ENCODE results near the gene PRKAG2.
"Not testable (repeated sequence)": the region's sequence is repeated elsewhere in the genome, so short reads cannot be mapped to it uniquely, and the experiment has no call there.

PRKAG2 gene

DNA sequence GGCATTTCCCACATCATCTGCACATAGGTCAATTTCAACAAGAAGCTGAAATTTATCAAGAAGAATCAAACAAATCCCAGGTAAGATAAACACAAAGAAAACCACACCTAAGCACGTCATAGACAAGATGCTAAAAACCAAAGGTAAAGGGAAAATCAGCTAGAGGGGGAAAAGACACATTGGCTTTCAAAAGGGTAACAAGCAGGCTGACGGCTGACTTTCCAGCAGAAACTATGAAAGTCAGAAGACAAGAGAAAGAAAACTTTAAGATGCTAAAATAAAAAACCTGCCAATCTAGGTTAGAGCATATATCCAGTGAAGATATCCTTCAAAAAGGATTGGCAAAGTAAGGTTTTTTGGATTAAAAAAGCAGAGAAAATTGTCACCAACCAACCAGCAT, 297.3 kb downstream of the PRKAG2 start:
- Histone ChIP-seq H3K36me3 (ENCODE audit: control insufficient read depth, insufficient read depth, low read length) (no peaks in the 10 kb centered on the region), H3K4me3 (ENCODE audit: low read depth, low read length) (no peak overlapping the region), H3K4me1 (ENCODE audit: control insufficient read depth, insufficient read depth, low read length) (no peaks in the 10 kb centered on the region), H3K9ac (ENCODE audit: low read length) (no peak overlapping the region), H3K9me3 (ENCODE audit: control insufficient read depth, insufficient read depth, low read depth, low read length) (peaks cover 12% of the 10 kb centered on the region), H3K27me3 (ENCODE audit: control insufficient read depth, insufficient read depth, low read length) (no peaks in the 10 kb centered on the region), H3K27ac (ENCODE audit: low read depth, low read length) (no peak overlapping the region)

DNA sequence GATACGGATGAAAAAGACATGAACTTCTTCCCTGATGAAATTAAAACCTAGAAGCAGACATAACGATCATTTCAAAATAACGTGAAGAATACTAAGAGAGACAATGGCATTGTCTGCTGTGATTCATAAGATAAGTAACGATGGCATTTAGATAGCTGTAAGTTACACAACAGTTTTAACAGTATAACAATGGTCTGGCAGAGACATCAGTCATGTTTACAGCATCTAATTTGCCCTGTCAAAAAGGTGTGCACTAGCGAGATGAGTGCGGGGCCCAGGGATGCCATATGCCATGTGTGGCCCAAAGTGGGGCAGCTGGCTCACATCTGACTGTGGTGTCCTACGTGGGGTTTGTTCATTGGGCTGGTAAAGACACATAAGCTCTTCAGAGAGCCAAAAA, 301.5 kb downstream of the PRKAG2 start:
- Histone ChIP-seq H3K27me3 (ENCODE audit: control insufficient read depth, insufficient read depth, low read length) (no peaks in the 10 kb centered on the region), H3K27ac (ENCODE audit: low read depth, low read length) (no peak overlapping the region), H3K9me3 (ENCODE audit: control insufficient read depth, insufficient read depth, low read depth, low read length) (peaks cover 12% of the 10 kb centered on the region), H3K4me3 (ENCODE audit: low read depth, low read length) (no peak overlapping the region), H3K9ac (ENCODE audit: low read length) (no peak overlapping the region), H3K4me1 (ENCODE audit: control insufficient read depth, insufficient read depth, low read length) (no peaks in the 10 kb centered on the region), H3K36me3 (ENCODE audit: control insufficient read depth, insufficient read depth, low read length) (no peaks in the 10 kb centered on the region)

DNA sequence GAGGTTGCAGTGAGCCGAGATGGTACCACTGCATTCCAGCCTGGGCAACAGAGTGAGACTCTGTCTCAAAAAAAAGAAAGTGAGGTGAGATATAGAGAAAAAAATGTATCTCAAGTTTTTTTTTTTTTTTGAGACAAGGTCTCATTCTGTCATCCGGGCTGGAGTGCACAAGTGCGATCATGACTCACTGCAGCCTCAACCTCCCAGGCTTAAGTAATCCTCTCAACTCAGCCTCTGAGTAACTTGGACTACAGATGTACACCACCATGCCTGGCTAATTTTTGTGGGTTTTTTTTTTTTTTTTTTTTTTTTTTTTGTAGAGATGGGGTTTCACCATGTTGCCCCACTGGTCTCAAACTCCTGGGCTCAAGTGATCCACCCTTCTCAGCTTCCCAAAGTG, 303.9 kb downstream of the PRKAG2 start:
- H3K4me1 ChIP-seq (ENCODE audit: control insufficient read depth, insufficient read depth, low read length); H3K9me3 ChIP-seq (ENCODE audit: control insufficient read depth, insufficient read depth, low read depth, low read length); H3K36me3 ChIP-seq (ENCODE audit: control insufficient read depth, insufficient read depth, low read length); H3K27ac ChIP-seq (ENCODE audit: low read depth, low read length); H3K27me3 ChIP-seq (ENCODE audit: control insufficient read depth, insufficient read depth, low read length); H3K9ac ChIP-seq (ENCODE audit: low read length); H3K4me3 ChIP-seq (ENCODE audit: low read depth, low read length): not testable (repeated sequence)

DNA sequence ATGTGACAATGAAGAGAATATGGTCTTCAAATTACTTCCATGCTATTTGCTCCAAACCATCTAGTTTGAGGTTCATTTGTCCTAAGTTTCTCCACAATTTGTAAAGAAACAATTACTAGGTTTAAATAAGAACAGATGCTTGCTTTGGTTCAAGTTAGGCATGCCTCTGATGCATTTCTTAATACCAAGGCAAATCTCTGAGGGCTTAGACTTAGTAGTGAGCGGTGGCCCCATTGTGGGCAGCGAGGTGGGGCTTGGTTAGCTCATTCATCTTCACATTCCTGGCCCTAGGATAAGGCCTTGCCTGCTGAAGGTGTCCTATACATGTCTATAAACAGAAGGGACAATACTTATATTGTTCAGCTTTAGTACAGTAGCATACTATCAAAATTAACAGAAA, 304.8 kb downstream of the PRKAG2 start:
- Histone ChIP-seq H3K9me3 (ENCODE audit: control insufficient read depth, insufficient read depth, low read depth, low read length) (no peaks in the 10 kb centered on the region), H3K36me3 (ENCODE audit: control insufficient read depth, insufficient read depth, low read length) (no peaks in the 10 kb centered on the region), H3K4me1 (ENCODE audit: control insufficient read depth, insufficient read depth, low read length) (no peaks in the 10 kb centered on the region), H3K27ac (ENCODE audit: low read depth, low read length) (no peak overlapping the region), H3K4me3 (ENCODE audit: low read depth, low read length) (no peak overlapping the region), H3K27me3 (ENCODE audit: control insufficient read depth, insufficient read depth, low read length) (no peaks in the 10 kb centered on the region), H3K9ac (ENCODE audit: low read length) (no peak overlapping the region)

DNA sequence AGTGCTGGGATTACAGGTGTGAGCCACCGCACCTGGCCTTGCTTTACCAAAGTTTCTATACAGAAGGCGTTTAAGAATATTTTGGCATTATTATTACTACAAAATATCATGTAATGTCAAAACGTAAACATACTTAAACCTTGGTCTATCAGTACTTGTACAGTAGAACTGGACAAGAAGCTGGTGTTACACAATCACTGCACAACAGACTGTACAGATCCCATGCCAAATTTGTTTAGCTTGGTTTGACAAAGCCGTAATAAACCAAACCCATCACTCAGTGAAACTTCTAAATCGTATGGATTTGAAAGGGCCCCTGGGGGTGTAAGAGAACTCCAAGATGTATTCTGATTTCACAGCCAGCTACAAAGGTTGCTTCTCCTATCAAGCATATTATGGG, 305.4 kb downstream of the PRKAG2 start:
- Histone ChIP-seq H3K36me3 (ENCODE audit: control insufficient read depth, insufficient read depth, low read length) (no peaks in the 10 kb centered on the region), H3K27me3 (ENCODE audit: control insufficient read depth, insufficient read depth, low read length) (no peaks in the 10 kb centered on the region), H3K4me3 (ENCODE audit: low read depth, low read length) (no peak overlapping the region), H3K4me1 (ENCODE audit: control insufficient read depth, insufficient read depth, low read length) (no peaks in the 10 kb centered on the region), H3K27ac (ENCODE audit: low read depth, low read length) (no peak overlapping the region), H3K9me3 (ENCODE audit: control insufficient read depth, insufficient read depth, low read depth, low read length) (no peaks in the 10 kb centered on the region), H3K9ac (ENCODE audit: low read length) (no peak overlapping the region)

DNA sequence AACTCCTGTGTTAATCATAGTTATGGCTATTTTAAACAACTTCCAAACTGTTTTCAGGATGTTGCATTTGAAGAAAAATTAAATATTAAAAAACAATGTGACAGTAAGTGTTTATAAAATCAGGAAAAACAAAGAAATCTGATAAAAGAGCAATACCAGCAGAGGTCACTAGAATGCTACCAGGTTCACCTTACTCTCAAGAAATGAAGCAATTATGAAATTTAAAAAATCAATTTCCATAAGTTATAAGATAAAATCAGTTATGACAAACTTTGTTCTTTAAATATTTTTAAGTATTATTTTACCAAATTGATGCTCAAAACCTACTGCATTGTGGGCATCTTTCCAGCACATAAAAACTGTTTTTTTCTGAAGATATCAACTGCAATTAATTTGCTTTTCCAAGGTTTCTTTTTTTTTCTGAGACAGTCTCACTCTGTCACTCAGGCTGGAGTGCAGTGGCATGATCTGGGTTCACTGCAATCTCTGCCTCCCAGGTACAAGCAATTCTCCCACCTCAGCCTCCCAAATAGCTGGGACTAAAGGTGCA, 306.5 kb downstream of the PRKAG2 start:
- Histone ChIP-seq H3K36me3 (ENCODE audit: control insufficient read depth, insufficient read depth, low read length) (no peaks in the 10 kb centered on the region), H3K9ac (ENCODE audit: low read length) (no peak overlapping the region), H3K4me3 (ENCODE audit: low read depth, low read length) (no peak overlapping the region)

DNA sequence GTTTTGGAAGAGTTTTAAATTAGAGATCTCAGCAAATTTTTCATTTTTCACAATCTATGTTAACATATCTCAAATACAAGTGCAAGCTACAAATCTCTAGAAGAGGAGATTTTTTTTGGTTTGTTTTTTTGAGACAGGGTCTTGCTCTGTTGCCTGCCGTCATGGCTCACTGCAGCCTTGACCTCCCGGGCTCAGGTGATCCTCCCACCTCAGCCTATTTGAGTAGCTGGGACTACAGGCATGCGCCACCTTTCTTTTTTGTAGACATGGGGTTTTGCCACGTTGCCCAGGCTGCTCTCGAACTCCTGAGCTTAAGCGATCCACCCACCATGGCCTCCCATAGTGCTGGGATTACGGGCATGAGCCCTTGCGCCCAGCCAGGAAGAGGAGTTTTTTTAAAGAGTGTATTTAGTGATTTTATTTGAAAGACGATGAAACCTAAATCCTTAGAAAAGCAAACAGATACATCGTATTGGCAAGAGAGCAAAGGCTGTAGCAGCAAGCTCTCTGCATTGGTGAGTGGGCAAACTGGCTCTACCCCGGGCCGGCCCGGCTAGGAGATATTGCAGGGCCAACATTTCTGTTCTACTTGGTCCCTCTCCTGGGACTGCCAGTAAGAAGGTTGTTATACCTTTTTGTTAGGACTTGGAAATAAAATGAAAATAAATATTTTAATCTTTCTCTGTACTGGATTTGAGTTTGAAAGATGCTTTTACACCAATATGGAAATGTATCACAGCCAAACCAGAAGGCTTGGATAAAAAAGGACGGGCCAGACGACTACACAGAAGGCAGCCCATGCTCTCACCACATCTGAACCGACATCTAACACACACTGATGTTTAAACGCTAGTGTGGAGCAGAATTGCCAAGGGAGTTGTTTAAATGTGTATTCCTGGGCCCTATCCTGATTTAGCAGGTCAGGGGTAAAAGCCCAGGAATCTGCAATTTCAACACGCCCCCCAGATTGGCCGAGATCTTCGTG, 307.7 kb downstream of the PRKAG2 start:
- Histone ChIP-seq H3K36me3 (ENCODE audit: control insufficient read depth, insufficient read depth, low read length) (no peaks in the 10 kb centered on the region), H3K9me3 (ENCODE audit: control insufficient read depth, insufficient read depth, low read depth, low read length) (no peaks in the 10 kb centered on the region), H3K9ac (ENCODE audit: low read length) (no peak overlapping the region), H3K27ac (ENCODE audit: low read depth, low read length) (no peak overlapping the region), H3K4me1 (ENCODE audit: control insufficient read depth, insufficient read depth, low read length) (no peaks in the 10 kb centered on the region), H3K27me3 (ENCODE audit: control insufficient read depth, insufficient read depth, low read length) (no peaks in the 10 kb centered on the region), H3K4me3 (ENCODE audit: low read depth, low read length) (no peak overlapping the region)

More for the DNA sequence above, 306.5 kb downstream of the PRKAG2 start:
- H3K4me1 ChIP-seq (ENCODE audit: control insufficient read depth, insufficient read depth, low read length): no peaks in the 10 kb centered on the region
- no peaks in the 10 kb centered on the region for H3K27me3 ChIP-seq (ENCODE audit: control insufficient read depth, insufficient read depth, low read length)
- no peak overlapping the region for H3K27ac ChIP-seq (ENCODE audit: low read depth, low read length)
- H3K9me3 ChIP-seq (ENCODE audit: control insufficient read depth, insufficient read depth, low read depth, low read length): no peaks in the 10 kb centered on the region

DNA sequence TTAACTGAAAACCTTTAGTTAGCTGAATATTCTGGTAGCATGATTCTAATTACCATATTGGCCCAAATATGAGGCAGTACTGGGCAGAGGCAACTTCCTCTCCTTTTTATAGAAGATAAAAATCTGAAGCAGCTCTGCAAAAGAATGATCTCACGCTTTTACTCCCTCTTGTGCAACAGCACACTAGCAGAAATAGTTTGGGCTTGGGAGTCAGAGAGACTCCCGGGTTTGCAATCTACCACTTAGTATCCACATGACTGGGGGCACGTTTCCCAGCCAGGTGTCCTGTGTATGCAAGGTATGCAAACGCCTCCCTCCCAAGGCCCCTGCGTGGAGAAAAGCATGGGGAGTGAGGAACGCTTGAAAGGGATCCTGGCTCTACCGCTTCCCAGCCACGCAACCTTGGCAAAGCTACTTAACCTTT, 310.0 kb downstream of the PRKAG2 start:
- Histone ChIP-seq H3K9me3 (ENCODE audit: control insufficient read depth, insufficient read depth, low read depth, low read length) (no peaks in the 10 kb centered on the region), H3K9ac (ENCODE audit: low read length) (no peak overlapping the region), H3K27ac (ENCODE audit: low read depth, low read length) (no peak overlapping the region), H3K27me3 (ENCODE audit: control insufficient read depth, insufficient read depth, low read length) (no peaks in the 10 kb centered on the region), H3K4me3 (ENCODE audit: low read depth, low read length) (no peak overlapping the region), H3K36me3 (ENCODE audit: control insufficient read depth, insufficient read depth, low read length) (peaks cover 8% of the 10 kb centered on the region; the same call in 1 of the 2 replicates), H3K4me1 (ENCODE audit: control insufficient read depth, insufficient read depth, low read length) (no peaks in the 10 kb centered on the region)

DNA sequence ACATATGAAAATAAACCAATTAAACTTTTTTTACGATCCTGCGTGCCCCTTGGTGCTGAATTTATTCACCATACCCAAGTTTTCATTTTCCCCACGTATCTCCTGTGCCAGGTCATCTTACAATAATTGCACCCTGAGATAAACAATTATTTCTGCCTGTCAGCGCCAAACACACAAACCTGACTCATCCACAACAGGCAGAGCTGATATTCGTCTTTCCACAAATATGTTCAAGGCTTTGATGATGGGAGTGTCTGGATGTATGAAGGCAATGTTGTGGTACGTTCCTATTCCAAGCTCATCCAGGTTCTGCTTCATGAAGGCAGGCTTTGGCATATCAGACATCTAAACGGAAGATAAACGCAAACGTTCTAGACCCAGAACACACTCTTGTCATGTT, 311.4 kb downstream of the PRKAG2 start:
- H3K4me1 ChIP-seq (ENCODE audit: control insufficient read depth, insufficient read depth, low read length): no peaks in the 10 kb centered on the region
- no peaks in the 10 kb centered on the region for H3K9me3 ChIP-seq (ENCODE audit: control insufficient read depth, insufficient read depth, low read depth, low read length)
- H3K36me3 ChIP-seq (ENCODE audit: control insufficient read depth, insufficient read depth, low read length): peaks cover 8% of the 10 kb centered on the region; the same call in 1 of the 2 replicates
- H3K9ac ChIP-seq (ENCODE audit: low read length): no peak overlapping the region
- no peak overlapping the region for H3K27ac ChIP-seq (ENCODE audit: low read depth, low read length)
- no peaks in the 10 kb centered on the region for H3K27me3 ChIP-seq (ENCODE audit: control insufficient read depth, insufficient read depth, low read length)
- H3K4me3 ChIP-seq (ENCODE audit: low read depth, low read length): no peak overlapping the region

DNA sequence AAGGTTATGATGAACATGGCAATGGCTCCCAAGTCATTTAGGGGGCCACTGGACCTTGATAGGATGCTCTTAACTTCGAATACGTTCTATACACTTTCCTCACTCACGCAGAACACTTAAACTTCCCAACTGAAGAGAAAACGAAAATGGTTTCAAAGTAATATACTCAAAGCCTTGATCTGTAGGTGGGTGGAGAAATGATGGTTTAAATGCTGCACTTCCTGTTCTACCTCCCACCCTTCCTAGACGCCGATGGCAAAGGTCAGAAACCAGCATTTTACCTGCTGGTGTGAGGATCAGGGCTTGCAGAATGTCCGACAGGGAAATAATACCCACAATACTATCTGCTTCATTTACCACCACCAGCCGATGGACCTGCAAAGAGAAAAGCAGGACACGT, 316.7 kb downstream of the PRKAG2 start:
- H3K36me3 ChIP-seq (ENCODE audit: control insufficient read depth, insufficient read depth, low read length): peaks cover 19% of the 10 kb centered on the region
- H3K9me3 ChIP-seq (ENCODE audit: control insufficient read depth, insufficient read depth, low read depth, low read length): no peaks in the 10 kb centered on the region
- H3K27me3 ChIP-seq (ENCODE audit: control insufficient read depth, insufficient read depth, low read length): no peaks in the 10 kb centered on the region
- no peaks in the 10 kb centered on the region for H3K4me1 ChIP-seq (ENCODE audit: control insufficient read depth, insufficient read depth, low read length)
- no peak overlapping the region for H3K9ac ChIP-seq (ENCODE audit: low read length)
- no peak overlapping the region for H3K27ac ChIP-seq (ENCODE audit: low read depth, low read length)
- H3K4me3 ChIP-seq (ENCODE audit: low read depth, low read length): no peak overlapping the region

DNA sequence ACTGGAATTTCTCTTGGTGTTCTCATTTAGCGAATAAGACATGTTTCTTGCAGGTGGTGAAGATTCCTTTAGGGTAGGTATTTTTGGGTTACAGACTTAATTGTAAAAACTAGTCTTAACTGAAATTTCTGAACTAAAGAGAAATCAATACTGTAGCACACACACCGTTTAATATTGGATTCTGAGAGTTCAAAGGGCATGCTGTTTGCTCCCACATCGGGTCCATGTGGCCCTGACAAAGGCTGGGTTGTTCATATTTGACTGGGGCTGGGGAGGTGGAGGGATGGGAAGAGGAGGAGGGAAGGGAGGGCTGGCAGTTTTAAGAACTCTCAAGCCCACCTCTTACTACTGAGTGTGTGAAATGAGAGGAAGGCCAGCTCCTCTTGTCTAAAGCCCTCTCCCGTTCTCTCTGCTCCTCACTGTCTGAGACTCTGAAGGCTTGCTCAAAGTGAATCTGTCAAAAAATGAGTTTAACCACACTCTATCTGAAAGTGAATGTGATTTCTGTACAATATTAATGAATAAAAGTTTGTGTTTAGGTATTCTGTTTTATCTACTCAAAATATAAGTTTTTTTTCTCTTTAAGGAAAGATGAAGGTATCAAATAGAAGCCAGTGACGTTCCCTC, 317.2 kb downstream of the PRKAG2 start:
- no peak overlapping the region for H3K9ac ChIP-seq (ENCODE audit: low read length)
- no peaks in the 10 kb centered on the region for H3K9me3 ChIP-seq (ENCODE audit: control insufficient read depth, insufficient read depth, low read depth, low read length)
- no peak overlapping the region for H3K27ac ChIP-seq (ENCODE audit: low read depth, low read length)
- peaks cover 19% of the 10 kb centered on the region for H3K36me3 ChIP-seq (ENCODE audit: control insufficient read depth, insufficient read depth, low read length)
- no peak overlapping the region for H3K4me3 ChIP-seq (ENCODE audit: low read depth, low read length)
- no peaks in the 10 kb centered on the region for H3K27me3 ChIP-seq (ENCODE audit: control insufficient read depth, insufficient read depth, low read length)
- H3K4me1 ChIP-seq (ENCODE audit: control insufficient read depth, insufficient read depth, low read length): no peaks in the 10 kb centered on the region
